Sigmoid colon (tissue), 3 donors: ENCODE measurements around the gene ATP5F1E.

Experiments used
- POLR2A ChIP-seq, 2 donors: fragments of 450-650 bp; IDR thresholded peaks; one replicate each; pipeline ENCODE4 v1.6.1; 2016; ENCODE audit warnings: antibody characterized with exemption in 2 of 2, mild to moderate bottlenecking in 2 of 2, moderate library complexity in 2 of 2
- TF ChIP-seq, protein P1 (sequence below), 4 experiments: fragments of 450-650 bp in 3 of 4; fragments of 200-600 bp in 1 of 4; IDR thresholded peaks; one replicate each; pipeline ENCODE4 v1.5.1; 2016 to 2019; ENCODE audit warnings: antibody characterized with exemption in 4 of 4, mild to moderate bottlenecking in 3 of 4, moderate library complexity in 2 of 4

DNA sequence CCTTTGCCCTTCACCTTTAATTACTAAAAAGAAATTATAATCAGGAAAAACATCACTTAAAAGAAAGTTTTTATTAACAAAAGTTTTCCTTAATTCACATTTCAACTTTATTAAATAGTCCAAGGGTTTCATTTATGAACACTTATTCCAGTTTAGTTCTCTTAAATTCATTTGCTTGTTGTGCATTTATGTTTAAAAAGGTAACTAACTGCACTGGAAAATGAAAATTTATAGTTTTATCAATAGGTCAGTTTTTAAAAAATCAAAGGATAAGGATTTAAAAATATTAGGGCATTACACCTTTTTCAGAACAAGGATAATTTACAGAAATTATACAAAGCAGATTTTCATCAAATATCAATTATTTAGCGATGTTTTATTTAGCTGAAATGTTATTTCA, 958 bp upstream of the ATP5F1E start:
- TF ChIP-seq, protein P1, sequence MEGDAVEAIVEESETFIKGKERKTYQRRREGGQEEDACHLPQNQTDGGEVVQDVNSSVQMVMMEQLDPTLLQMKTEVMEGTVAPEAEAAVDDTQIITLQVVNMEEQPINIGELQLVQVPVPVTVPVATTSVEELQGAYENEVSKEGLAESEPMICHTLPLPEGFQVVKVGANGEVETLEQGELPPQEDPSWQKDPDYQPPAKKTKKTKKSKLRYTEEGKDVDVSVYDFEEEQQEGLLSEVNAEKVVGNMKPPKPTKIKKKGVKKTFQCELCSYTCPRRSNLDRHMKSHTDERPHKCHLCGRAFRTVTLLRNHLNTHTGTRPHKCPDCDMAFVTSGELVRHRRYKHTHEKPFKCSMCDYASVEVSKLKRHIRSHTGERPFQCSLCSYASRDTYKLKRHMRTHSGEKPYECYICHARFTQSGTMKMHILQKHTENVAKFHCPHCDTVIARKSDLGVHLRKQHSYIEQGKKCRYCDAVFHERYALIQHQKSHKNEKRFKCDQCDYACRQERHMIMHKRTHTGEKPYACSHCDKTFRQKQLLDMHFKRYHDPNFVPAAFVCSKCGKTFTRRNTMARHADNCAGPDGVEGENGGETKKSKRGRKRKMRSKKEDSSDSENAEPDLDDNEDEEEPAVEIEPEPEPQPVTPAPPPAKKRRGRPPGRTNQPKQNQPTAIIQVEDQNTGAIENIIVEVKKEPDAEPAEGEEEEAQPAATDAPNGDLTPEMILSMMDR (IDR thresholded peaks at IDR 0.05): peak in 1 of 4 experiments; percentile 3
- TF ChIP-seq POLR2A (IDR thresholded peaks at IDR 0.05): no peak
